ENCODE data around the gene CNTF. TPM values are rescaled to one million over a fixed set of nuclear protein-coding genes. Genes with fewer than 3 reads are reported as not detected.

The CNTF gene
- polyA plus RNA-seq, 3 donors = 2.1 TPM; not detected in 2

DNA sequence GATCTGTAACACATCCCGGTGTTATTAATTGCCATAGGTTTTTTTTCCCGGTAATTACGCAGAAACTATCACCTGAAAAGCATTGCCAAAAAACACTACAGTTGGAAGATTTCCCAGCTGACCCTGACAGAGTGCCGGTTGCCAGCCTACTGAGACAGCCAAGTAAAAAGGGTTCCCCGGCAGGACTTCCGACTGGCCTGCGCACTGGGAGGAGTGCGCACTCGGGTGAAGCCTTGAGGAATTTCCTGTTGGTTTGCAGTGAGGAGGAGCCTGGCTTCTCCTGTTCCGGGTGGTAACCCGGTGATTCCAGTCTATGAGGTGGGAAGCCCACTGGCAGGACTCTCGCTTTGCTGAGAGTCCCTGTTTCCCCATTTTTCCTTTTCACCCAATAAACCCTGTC is 52.1 kb downstream of the CNTF start:
- H2AFZ ChIP-seq (ENCODE audit: insufficient read depth, low read depth, low read length, poor library complexity, severe bottlenecking) = no peak overlapping the region
- H3K9ac ChIP-seq (ENCODE audit: insufficient read depth, low read length, poor library complexity, severe bottlenecking) = no peak overlapping the region
- Mint-ChIP-seq H3K27me3 (ENCODE audit: low read depth in 3 of 3) (no peaks in the 10 kb centered on the region), H3K4me1 (no peaks in the 10 kb centered on the region), H3K36me3 (no peaks in the 10 kb centered on the region), H3K27ac (no peak overlapping the region), H3K9me3 (peaks cover 0 to 4% (median 0%) of the 10 kb centered on the region in 7 donors), H3K4me3 (no peak overlapping the region)
- no peaks in the 10 kb centered on the region for H3K27me3 ChIP-seq (ENCODE audit: control insufficient read depth in 2 of 2, insufficient read depth in 2 of 2, low read length in 2 of 2)
- H3K4me2 ChIP-seq (replicated peaks; ENCODE audit: extremely low read depth, low read length, poor library complexity, severe bottlenecking) = no peak overlapping the region
- no peaks in the 10 kb centered on the region for H3K79me2 ChIP-seq (ENCODE audit: insufficient read depth, low read length)
- TF ChIP-seq, protein P1, sequence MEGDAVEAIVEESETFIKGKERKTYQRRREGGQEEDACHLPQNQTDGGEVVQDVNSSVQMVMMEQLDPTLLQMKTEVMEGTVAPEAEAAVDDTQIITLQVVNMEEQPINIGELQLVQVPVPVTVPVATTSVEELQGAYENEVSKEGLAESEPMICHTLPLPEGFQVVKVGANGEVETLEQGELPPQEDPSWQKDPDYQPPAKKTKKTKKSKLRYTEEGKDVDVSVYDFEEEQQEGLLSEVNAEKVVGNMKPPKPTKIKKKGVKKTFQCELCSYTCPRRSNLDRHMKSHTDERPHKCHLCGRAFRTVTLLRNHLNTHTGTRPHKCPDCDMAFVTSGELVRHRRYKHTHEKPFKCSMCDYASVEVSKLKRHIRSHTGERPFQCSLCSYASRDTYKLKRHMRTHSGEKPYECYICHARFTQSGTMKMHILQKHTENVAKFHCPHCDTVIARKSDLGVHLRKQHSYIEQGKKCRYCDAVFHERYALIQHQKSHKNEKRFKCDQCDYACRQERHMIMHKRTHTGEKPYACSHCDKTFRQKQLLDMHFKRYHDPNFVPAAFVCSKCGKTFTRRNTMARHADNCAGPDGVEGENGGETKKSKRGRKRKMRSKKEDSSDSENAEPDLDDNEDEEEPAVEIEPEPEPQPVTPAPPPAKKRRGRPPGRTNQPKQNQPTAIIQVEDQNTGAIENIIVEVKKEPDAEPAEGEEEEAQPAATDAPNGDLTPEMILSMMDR (IDR thresholded peaks at IDR 0.05) = no peak
- H3K4me1 ChIP-seq (ENCODE audit: control insufficient read depth in 1 of 2, insufficient read depth in 2 of 2, low read length in 2 of 2) = no peaks in the 10 kb centered on the region
- H3K4me3 ChIP-seq (replicated peaks in 1 of 3; ENCODE audit: low read depth in 2 of 3, low read length in 3 of 3) = no peak overlapping the region
- H3K9me3 ChIP-seq (replicated peaks in 1 of 2; ENCODE audit: control insufficient read depth in 1 of 2, insufficient read depth in 1 of 2, low read length in 2 of 2) = no peaks in the 10 kb centered on the region
- no peak for DNase-seq
- intact Hi-C loops (cut with micrococcal nuclease) = no loop called here
- no peaks in the 10 kb centered on the region for H4K20me1 ChIP-seq (ENCODE audit: insufficient read depth, low read length)
- no peak overlapping the region for H3K27ac ChIP-seq (ENCODE audit: low read depth in 1 of 2, low read length in 2 of 2)
- WGBS (ENCODE audit: insufficient coverage) = 97% methylated on average over 6 of the region's 12 CpGs
- no peaks in the 10 kb centered on the region for H3K36me3 ChIP-seq (replicated peaks in 1 of 2; ENCODE audit: control insufficient read depth in 1 of 2, insufficient read depth in 2 of 2, low read length in 2 of 2)

Other genes with a start within 250 kb of the CNTF start
- not detected for gene OR5B3, start 215.8 kb upstream of the CNTF start, polyA plus RNA-seq
- gene OR5B2, start 194.5 kb upstream of the CNTF start, polyA plus RNA-seq = not detected
- not detected for gene OR5B12, start 180.4 kb upstream of the CNTF start, polyA plus RNA-seq
- gene OR5B21, start 114.6 kb upstream of the CNTF start, polyA plus RNA-seq = under 1 TPM in 1 of 3 donors, not detected in 2; 0.12 TPM
- gene LPXN, start 46.8 kb upstream of the CNTF start, polyA plus RNA-seq = 100 to 1,000 TPM in 2 of 3 donors, 10 to 100 TPM in 1; 81.3 to 133 (median 101) TPM
- 10 to 100 TPM in 1 of 3 donors, 1 to 10 TPM in 2; 8.0 to 15.8 (median 8.3) TPM for gene ZFP91, start 43.6 kb upstream of the CNTF start, polyA plus RNA-seq
- gene GLYAT, start 109.3 kb downstream of the CNTF start, polyA plus RNA-seq = not detected
- not detected for gene GLYATL2, start 222.0 kb downstream of the CNTF start, polyA plus RNA-seq

Data from CD14-positive monocyte (primary cell).